ENCODE results near the gene CCDC150. TPM values are rescaled to one million over a fixed set of nuclear protein-coding genes. Genes with fewer than 3 reads are reported as not detected.

Gene CCDC150
- total RNA-seq, 1 donor from 2014 or later: 3.1 TPM

DNA sequence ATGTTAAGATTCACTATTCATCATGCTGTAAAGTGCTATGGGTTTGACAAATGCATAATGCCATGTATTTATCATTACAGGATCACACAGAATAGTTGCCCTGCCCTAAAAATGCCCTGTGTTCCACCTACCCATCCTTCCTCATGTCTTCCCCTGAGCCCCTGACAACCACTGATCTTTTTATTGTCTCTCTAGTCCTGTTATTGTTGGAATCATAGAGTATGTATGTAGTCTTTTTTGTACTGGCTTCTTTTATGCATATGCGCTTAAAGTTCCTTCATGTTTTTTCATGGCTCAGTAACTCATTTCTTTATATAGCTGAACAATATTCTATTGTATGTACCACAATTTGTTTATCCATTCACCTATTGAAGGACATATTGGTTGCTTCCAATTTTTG is 20.3 kb downstream of the CCDC150 start:
- H3K4me3 Mint-ChIP-seq (ENCODE audit: unreplicated experiment): no peak overlapping the region

DNA sequence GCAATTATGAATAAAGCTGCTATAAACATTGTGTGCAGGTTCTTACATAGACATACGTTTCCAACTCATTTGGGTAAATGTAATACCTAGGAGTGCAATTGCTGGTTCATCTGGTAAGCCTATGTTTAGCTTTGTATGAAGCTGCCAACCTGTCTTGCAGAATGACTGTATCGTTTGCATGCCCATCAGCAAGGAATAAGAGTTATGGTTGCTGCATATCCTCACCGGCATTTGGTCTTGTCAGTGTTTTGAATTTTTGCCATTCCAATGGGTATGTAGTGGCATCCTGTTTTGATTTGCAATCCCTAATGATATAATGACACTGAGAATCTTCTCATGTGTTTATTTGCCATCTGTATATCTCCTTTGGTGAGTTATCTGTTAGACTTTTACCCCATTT is 20.7 kb downstream of the CCDC150 start:
- H3K9me3 Mint-ChIP-seq (ENCODE audit: low read depth): no peaks in the 10 kb centered on the region
- H3K36me3 Mint-ChIP-seq (ENCODE audit: low read depth): no peaks in the 10 kb centered on the region
- no peaks in the 10 kb centered on the region for H3K27me3 Mint-ChIP-seq (ENCODE audit: low read depth)
- H3K4me1 Mint-ChIP-seq (ENCODE audit: low read depth): peaks cover 3% of the 10 kb centered on the region
- no peak for DNase-seq (ENCODE audit: low spot score)
- H3K27ac Mint-ChIP-seq (ENCODE audit: unreplicated experiment): no peak overlapping the region
- H3K4me3 Mint-ChIP-seq (ENCODE audit: unreplicated experiment): no peak overlapping the region
- TF ChIP-seq, protein P1, sequence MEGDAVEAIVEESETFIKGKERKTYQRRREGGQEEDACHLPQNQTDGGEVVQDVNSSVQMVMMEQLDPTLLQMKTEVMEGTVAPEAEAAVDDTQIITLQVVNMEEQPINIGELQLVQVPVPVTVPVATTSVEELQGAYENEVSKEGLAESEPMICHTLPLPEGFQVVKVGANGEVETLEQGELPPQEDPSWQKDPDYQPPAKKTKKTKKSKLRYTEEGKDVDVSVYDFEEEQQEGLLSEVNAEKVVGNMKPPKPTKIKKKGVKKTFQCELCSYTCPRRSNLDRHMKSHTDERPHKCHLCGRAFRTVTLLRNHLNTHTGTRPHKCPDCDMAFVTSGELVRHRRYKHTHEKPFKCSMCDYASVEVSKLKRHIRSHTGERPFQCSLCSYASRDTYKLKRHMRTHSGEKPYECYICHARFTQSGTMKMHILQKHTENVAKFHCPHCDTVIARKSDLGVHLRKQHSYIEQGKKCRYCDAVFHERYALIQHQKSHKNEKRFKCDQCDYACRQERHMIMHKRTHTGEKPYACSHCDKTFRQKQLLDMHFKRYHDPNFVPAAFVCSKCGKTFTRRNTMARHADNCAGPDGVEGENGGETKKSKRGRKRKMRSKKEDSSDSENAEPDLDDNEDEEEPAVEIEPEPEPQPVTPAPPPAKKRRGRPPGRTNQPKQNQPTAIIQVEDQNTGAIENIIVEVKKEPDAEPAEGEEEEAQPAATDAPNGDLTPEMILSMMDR (IDR thresholded peaks at IDR 0.05): no peak

More for the DNA sequence above, 20.3 kb downstream of the CCDC150 start:
- H3K27ac Mint-ChIP-seq (ENCODE audit: unreplicated experiment): no peak overlapping the region
- no peaks in the 10 kb centered on the region for H3K9me3 Mint-ChIP-seq (ENCODE audit: low read depth)
- no peak for DNase-seq (ENCODE audit: low spot score)
- TF ChIP-seq, protein P1 (IDR thresholded peaks at IDR 0.05): no peak
- H3K27me3 Mint-ChIP-seq (ENCODE audit: low read depth): no peaks in the 10 kb centered on the region
- peaks cover 3% of the 10 kb centered on the region for H3K4me1 Mint-ChIP-seq (ENCODE audit: low read depth)
- H3K36me3 Mint-ChIP-seq (ENCODE audit: low read depth): no peaks in the 10 kb centered on the region

DNA sequence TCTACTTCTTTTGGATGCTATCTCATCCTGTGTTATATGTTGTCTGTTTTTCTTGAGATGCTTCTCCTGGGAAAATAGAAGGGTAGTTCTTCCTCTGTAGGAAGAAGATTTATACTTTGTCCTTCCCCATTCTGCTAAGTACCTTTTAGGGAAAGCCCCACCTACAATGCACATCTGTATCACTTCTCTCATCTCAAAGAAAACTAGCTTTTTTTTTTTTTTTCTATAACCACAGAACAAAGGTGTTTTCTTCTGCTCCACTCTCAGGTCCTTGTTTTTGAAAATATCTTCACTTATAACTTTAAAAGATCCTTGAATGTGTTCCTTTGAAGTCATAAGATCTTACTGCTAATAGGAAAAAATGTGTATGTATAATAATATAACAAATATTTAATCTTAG is 30.8 kb downstream of the CCDC150 start:
- TF ChIP-seq, protein P1 (IDR thresholded peaks at IDR 0.05): no peak
- Mint-ChIP-seq H3K27ac (ENCODE audit: unreplicated experiment) (no peak overlapping the region), H3K27me3 (ENCODE audit: low read depth) (no peaks in the 10 kb centered on the region), H3K4me1 (ENCODE audit: low read depth) (peaks cover 6% of the 10 kb centered on the region), H3K36me3 (ENCODE audit: low read depth) (no peaks in the 10 kb centered on the region), H3K9me3 (ENCODE audit: low read depth) (no peaks in the 10 kb centered on the region), H3K4me3 (ENCODE audit: unreplicated experiment) (no peak overlapping the region)
- DNase-seq (ENCODE audit: low spot score): no peak

DNA sequence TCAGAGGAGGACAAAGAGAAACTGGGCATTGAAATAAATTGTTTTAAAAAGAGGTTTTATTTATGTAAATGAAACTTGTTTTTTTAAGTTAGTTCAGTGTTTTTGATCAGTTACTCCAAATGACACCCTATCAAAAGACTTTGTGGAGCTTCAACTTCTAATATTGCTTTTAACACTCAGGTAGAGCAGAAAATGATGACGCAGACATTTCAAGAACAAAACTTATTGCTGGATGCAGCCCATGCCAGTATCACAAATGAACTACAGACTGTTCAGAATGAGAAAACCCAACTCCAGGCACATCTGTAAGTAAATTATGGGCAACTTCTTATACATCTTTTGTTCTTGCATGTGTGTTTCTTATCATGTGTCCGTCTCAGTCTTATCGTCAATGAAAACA is 36.4 kb downstream of the CCDC150 start:
- Mint-ChIP-seq H3K27ac (ENCODE audit: unreplicated experiment) (no peak overlapping the region), H3K4me1 (ENCODE audit: low read depth) (no peaks in the 10 kb centered on the region), H3K27me3 (ENCODE audit: low read depth) (no peaks in the 10 kb centered on the region), H3K9me3 (ENCODE audit: low read depth) (peaks cover 3% of the 10 kb centered on the region), H3K4me3 (ENCODE audit: unreplicated experiment) (no peak overlapping the region), H3K36me3 (ENCODE audit: low read depth) (no peaks in the 10 kb centered on the region)
- no peak for DNase-seq (ENCODE audit: low spot score)
- TF ChIP-seq, protein P1 (IDR thresholded peaks at IDR 0.05): no peak

DNA sequence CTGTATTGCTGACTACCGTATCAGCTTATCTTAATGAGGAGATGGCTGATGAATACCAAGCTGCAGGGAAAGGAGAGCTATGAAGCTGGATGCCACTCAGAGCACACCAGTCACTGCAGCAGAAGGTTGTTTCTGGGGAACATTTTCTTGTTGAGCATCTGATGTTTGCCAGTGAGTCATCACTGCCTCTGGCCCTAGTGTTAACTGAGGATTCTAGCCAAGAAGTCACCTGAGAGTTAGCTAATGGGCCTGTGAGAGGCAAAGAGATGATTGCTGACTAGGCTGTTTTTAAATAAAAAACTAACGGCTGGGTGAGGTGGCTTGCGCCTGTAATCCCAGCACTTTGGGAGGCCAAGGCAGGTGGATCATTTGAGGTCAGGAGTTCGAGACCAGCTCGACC is 37.9 kb downstream of the CCDC150 start:
- peaks cover 3% of the 10 kb centered on the region for H3K9me3 Mint-ChIP-seq (ENCODE audit: low read depth)
- no peaks in the 10 kb centered on the region for H3K27me3 Mint-ChIP-seq (ENCODE audit: low read depth)
- no peak overlapping the region for H3K27ac Mint-ChIP-seq (ENCODE audit: unreplicated experiment)
- no peaks in the 10 kb centered on the region for H3K4me1 Mint-ChIP-seq (ENCODE audit: low read depth)
- TF ChIP-seq, protein P1 (IDR thresholded peaks at IDR 0.05): no peak
- H3K36me3 Mint-ChIP-seq (ENCODE audit: low read depth): no peaks in the 10 kb centered on the region
- DNase-seq (ENCODE audit: low spot score): no peak
- H3K4me3 Mint-ChIP-seq (ENCODE audit: unreplicated experiment): no peak overlapping the region

Measured in chondrocyte (in vitro differentiated cells).